K562 (cell line): ENCODE results near the gene CCDC28B. TPM values are rescaled to one million over a fixed set of nuclear protein-coding genes. Genes with fewer than 3 reads are reported as not detected.

Experiments
- BCLAF1 ChIP-seq, 2 experiments: fragments of 450-650 bp in 1 of 2; IDR thresholded peaks; 2 replicates each; pipeline ENCODE4 v1.6.1; 2011 to 2017; ENCODE audit warnings: low read depth in 2 of 2, antibody characterized with exemption in 1 of 2, borderline replicate concordance in 1 of 2, low read length in 1 of 2, mild to moderate bottlenecking in 1 of 2, mixed read lengths in 1 of 2; ENCODE audit not compliant: control insufficient read depth in 1 of 2
- MED1 ChIP-seq: sonication (generic); formaldehyde crosslinking; IDR thresholded peaks from 2 replicates; pipeline ENCODE4 v1.8.1; 2023; ENCODE audit warnings: missing genetic modification reagents, borderline replicate concordance
- MGA ChIP-seq: fragments of 450-650 bp; IDR thresholded peaks from 2 replicates; pipeline ENCODE4 v1.6.1; 2016; ENCODE audit warnings: mild to moderate bottlenecking, moderate library complexity
- PHF21A ChIP-seq: fragments of 450-650 bp; IDR thresholded peaks from 2 replicates; pipeline ENCODE4 v1.6.1; 2017; ENCODE audit warnings: low read depth, borderline replicate concordance
- RBM34 ChIP-seq: fragments of 200-400 bp; formaldehyde crosslinking; IDR thresholded peaks from 2 replicates; pipeline ENCODE4 v1.6.1; 2018; ENCODE audit warnings: low read length, borderline replicate concordance; ENCODE audit not compliant: insufficient read depth
- RFX5 ChIP-seq: IDR thresholded peaks from 2 replicates; pipeline ENCODE4 v1.6.1; 2011; ENCODE audit warnings: low read depth, mild to moderate bottlenecking, improper control_type of control experiment, low read length
- TFE3 ChIP-seq: fragments of 450-650 bp; formaldehyde crosslinking; IDR thresholded peaks from 2 replicates; pipeline ENCODE4 v1.4.0; 2020; ENCODE audit warnings: mild to moderate bottlenecking, mixed read lengths
- XRCC5 ChIP-seq: fragments of 200-400 bp; formaldehyde crosslinking; IDR thresholded peaks from 2 replicates; pipeline ENCODE4 v1.6.1; 2017; ENCODE audit warnings: low read depth, mild to moderate bottlenecking, low read length
- ZNF175 ChIP-seq: fragments of 200-800 bp; sonication (Bioruptor generic); IDR thresholded peaks from 2 replicates; pipeline ENCODE4 v1.6.1; 2016; ENCODE audit warnings: low read depth, mild to moderate bottlenecking, missing genetic modification characterization, missing compliant biosample characterization
- polyA plus RNA-seq, 8 experiments: library from polyadenylated mRNA; depleted of rRNA in 4 of 8; stranded (reverse) in 5 of 8; unstranded in 3 of 8; fragments of >200 nt; fragmentation: Nextera tagmentation in 2 of 8; fragmentation: Illumina TruSeq in 1 of 8; extraction: Ambion mirVana in 2 of 8; extraction: Trizol in 1 of 8; gene quantifications; 2 replicates each; pipeline versions ENCODE4 v1.2.1 to v1.2.3, GENCODE V29; 2011 to 2014; ENCODE audit warnings: inconsistent platforms in 1 of 8, missing spikeins in 1 of 8
- total RNA-seq, 7 experiments: library from RNA; depleted of rRNA in 6 of 7; stranded (reverse); fragments of >200 nt in 6 of 7; fragmentation: Illumina TruSeq in 2 of 7; extraction: Trizol in 2 of 7; gene quantifications; 2 replicates each; pipeline versions ENCODE4 v1.2.1 to v1.2.3, GENCODE V29; 2011 to 2021; ENCODE audit warnings: low replicate concordance in 1 of 7

The CCDC28B gene
- total and polyA plus RNA-seq, 9 of the 15 experiments (the other 6 are each of a cell fraction or from before 2014, with no cell fraction given): 5.7 to 54.5 (median 31.7) TPM

DNA sequence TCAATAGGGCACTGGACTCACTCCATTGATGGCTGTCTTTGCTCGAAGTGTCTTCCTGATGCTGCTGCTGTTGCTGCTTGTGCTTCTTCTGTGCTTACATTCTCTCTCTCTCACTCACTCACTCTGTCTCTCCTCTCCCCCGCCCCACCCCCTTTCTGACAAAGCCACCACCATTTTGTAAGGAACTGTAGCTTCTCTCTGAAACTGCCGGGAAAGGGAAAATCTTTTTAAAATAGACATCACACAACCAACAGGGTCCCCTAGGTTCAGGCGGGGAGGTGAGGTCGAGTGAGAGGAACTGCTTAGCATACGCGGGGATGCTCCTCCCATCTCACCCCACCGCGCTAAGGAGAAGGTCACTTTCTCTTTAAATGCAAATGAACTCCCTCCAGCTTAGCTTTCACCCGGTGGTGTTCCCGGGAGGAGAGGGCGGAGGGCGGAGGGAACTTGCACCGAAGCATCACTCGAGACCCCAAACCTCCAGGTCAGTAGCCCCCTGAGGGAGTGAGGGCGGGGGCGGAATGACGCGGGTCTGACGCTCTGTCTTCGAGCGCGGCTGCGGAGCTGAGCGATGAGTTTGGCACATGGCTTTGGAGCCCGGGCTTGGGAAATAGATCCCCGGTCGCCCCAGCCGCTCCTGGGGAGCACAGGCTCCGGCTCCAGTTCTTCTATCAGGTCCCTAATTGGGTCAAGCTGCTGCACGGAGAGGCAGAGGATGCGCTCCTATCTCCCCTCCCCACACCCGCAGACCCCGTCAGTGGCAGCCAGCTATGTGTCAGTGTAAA, at the start of gene CCDC28B (continued):
- TF ChIP-seq MGA (peak; percentile 99), RFX5 (no peak), XRCC5 (peak; percentile 55), RBM34 (no peak), TFE3 (no peak; the same call in 1 of the 2 replicates), MED1 (CRISPR knock-in tag) (no peak), BCLAF1 (IDR thresholded peaks at IDR 0.05; ENCODE audit: borderline replicate concordance in 1 of 2, control insufficient read depth in 1 of 2, low read depth in 2 of 2, low read length in 1 of 2) (no peak), ZNF175 (no peak), PHF21A (no peak)
